ENCODE results near the gene ABTB2. TPM values are rescaled to one million over a fixed set of nuclear protein-coding genes. Genes with fewer than 3 reads are reported as not detected.

Gene ABTB2
- total RNA-seq, 1 donor from 2014 or later = 4.7 TPM

GRCh38 chr11:34315394-34315793 is 42.4 kb downstream of the ABTB2 start:
- DNase-seq (ENCODE audit: low spot score) = no peak

- no peak for DNase-seq (ENCODE audit: low spot score)
These were observed 42.9 kb downstream of the ABTB2 start for GRCh38 chr11:34314936-34315335.

GRCh38 chr11:34314176-34314575 is 43.6 kb downstream of the ABTB2 start:
- no peak for DNase-seq (ENCODE audit: low spot score)

- DNase-seq (ENCODE audit: low spot score) = no peak
These were observed 44.7 kb downstream of the ABTB2 start for GRCh38 chr11:34313099-34313517.

- no peak for DNase-seq (ENCODE audit: low spot score)
These were observed 46.7 kb downstream of the ABTB2 start for GRCh38 chr11:34311126-34311525.

- DNase-seq (ENCODE audit: low spot score) = no peak
These were observed 47.8 kb downstream of the ABTB2 start for GRCh38 chr11:34309965-34310364.

- DNase-seq (ENCODE audit: low spot score) = no peak
These were observed 48.8 kb downstream of the ABTB2 start for GRCh38 chr11:34308913-34309585.

GRCh38 chr11:34308049-34308912 is 49.5 kb downstream of the ABTB2 start:
- no peak for DNase-seq (ENCODE audit: low spot score)

- DNase-seq (ENCODE audit: low spot score) = no peak
These were observed 52.0 kb downstream of the ABTB2 start for GRCh38 chr11:34305780-34306179.

GRCh38 chr11:34305193-34305592 is 52.6 kb downstream of the ABTB2 start:
- DNase-seq (ENCODE audit: low spot score) = no peak

- DNase-seq (ENCODE audit: low spot score) = no peak
These were observed 54.7 kb downstream of the ABTB2 start for GRCh38 chr11:34303028-34303570.

GRCh38 chr11:34302046-34302921 is 55.5 kb downstream of the ABTB2 start:
- DNase-seq (ENCODE audit: low spot score) = no peak

- DNase-seq (ENCODE audit: low spot score) = no peak
These were observed 56.9 kb downstream of the ABTB2 start for GRCh38 chr11:34300926-34301295.

GRCh38 chr11:34300026-34300925 is 57.5 kb downstream of the ABTB2 start:
- no peak for DNase-seq (ENCODE audit: low spot score)

GRCh38 chr11:34299284-34299972 is 58.4 kb downstream of the ABTB2 start:
- DNase-seq (ENCODE audit: low spot score) = no peak

GRCh38 chr11:34298871-34299270 is 58.9 kb downstream of the ABTB2 start:
- no peak for DNase-seq (ENCODE audit: low spot score)

GRCh38 chr11:34296412-34296811 is 61.4 kb downstream of the ABTB2 start:
- no peak for DNase-seq (ENCODE audit: low spot score)

GRCh38 chr11:34292546-34292945 is 65.3 kb downstream of the ABTB2 start:
- no peak for DNase-seq (ENCODE audit: low spot score)

GRCh38 chr11:34292111-34292510 is 65.7 kb downstream of the ABTB2 start:
- no peak for DNase-seq (ENCODE audit: low spot score)

GRCh38 chr11:34290926-34291325 is 66.9 kb downstream of the ABTB2 start:
- no peak for DNase-seq (ENCODE audit: low spot score)

Measured in ureter (tissue), 1 donor.